Stomach smooth muscle (tissue), 2 donors: Measurements from ENCODE around the gene BCAS2.
"Not testable (repeated sequence)": the region's sequence is repeated elsewhere in the genome, so short reads cannot be mapped to it uniquely, and the experiment has no call there.

Source experiments
- H3K27ac ChIP-seq: one replicate; pipeline ENCODE4 v1.7.0; 2013; ENCODE audit warnings: mild to moderate bottlenecking, low read length, inconsistent platforms
- H3K27me3 ChIP-seq, 2 donors: one replicate each; pipeline ENCODE4 v1.7.0; 2013; ENCODE audit warnings: low read length in 2 of 2; ENCODE audit not compliant: insufficient read depth in 2 of 2, control insufficient read depth in 1 of 2
- H3K36me3 ChIP-seq, 2 donors: one replicate each; pipeline ENCODE4 v1.7.0; 2013; ENCODE audit warnings: low read length in 2 of 2; ENCODE audit not compliant: control insufficient read depth in 2 of 2, insufficient read depth in 2 of 2
- H3K4me1 ChIP-seq: one replicate; pipeline ENCODE4 v1.7.0; 2013; ENCODE audit warnings: low read length; ENCODE audit not compliant: control insufficient read depth, insufficient read depth
- H3K4me3 ChIP-seq, 2 donors: one replicate each; pipeline ENCODE4 v1.7.0; 2013; ENCODE audit warnings: low read length in 2 of 2
- H3K9ac ChIP-seq, 2 donors: one replicate each; pipeline ENCODE4 v1.7.0; 2013; ENCODE audit warnings: low read length in 2 of 2, mild to moderate bottlenecking in 1 of 2
- H3K9me3 ChIP-seq, 2 donors: one replicate each; pipeline ENCODE4 v1.7.0; 2013; ENCODE audit warnings: low read length in 2 of 2; ENCODE audit not compliant: control insufficient read depth in 2 of 2
- donor health status: healthy.
- donor health status: Pancreatic carcinoma.

Gene BCAS2

DNA sequence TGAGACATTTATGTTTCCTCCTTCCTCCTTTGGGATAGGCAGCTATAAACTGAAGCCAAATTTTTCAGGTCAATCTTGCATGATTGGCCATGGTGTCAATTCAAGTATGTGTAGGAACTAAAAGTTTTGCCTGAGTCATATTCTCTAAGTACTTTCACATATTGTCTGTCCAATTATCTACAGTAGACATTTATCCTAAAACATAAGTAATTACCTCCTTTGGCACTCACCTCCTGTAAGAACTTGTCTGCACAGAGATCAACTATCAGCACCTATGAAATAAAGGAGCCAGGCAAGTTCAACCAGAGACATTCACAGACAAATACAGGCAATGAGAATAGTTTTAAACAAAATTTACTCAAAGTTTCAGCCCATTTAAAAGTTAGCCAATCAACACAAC is 14.2 kb upstream of the BCAS2 start:
- H3K27me3 ChIP-seq, result no peaks in the 10 kb centered on the region
- no peak overlapping the region for H3K9ac ChIP-seq
- H3K9me3 ChIP-seq, result no peaks in the 10 kb centered on the region
- no peak overlapping the region for H3K4me3 ChIP-seq
- H3K27ac ChIP-seq, result no peak overlapping the region
- H3K36me3 ChIP-seq, result peaks cover 4 to 13% of the 10 kb centered on the region in 2 donors
- no peaks in the 10 kb centered on the region for H3K4me1 ChIP-seq

DNA sequence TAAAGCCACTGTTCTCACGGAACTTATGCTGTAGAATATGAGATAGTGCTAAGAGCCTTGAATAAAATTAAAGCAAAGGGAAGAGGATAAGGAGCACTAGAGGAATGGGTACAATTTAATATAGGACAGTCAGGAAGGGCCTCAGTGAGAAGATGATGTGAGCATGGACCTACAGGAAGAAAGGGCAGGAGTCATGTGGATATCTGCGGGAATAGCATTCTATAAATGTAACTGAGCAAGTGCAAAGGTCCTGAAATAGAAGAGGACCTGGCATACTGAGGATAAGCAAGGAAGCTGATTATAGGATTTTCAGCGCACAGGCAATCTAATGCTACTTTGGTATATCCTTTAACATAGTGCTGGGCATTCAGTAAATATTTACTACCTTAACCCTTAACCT is 12.6 kb upstream of the BCAS2 start:
- Histone ChIP-seq H3K27ac (no peak overlapping the region), H3K9me3 (no peaks in the 10 kb centered on the region), H3K9ac (no peak overlapping the region), H3K4me1 (no peaks in the 10 kb centered on the region), H3K36me3 (peaks cover 2 to 13% of the 10 kb centered on the region in 2 donors), H3K27me3 (no peaks in the 10 kb centered on the region), H3K4me3 (no peak overlapping the region)

GRCh38 chr1:114589122-114589521 is 7.7 kb upstream of the BCAS2 start:
- H3K36me3 ChIP-seq, result peaks cover 2 to 11% of the 10 kb centered on the region in 2 donors
- no peaks in the 10 kb centered on the region for H3K27me3 ChIP-seq
- no peak overlapping the region for H3K27ac ChIP-seq

DNA sequence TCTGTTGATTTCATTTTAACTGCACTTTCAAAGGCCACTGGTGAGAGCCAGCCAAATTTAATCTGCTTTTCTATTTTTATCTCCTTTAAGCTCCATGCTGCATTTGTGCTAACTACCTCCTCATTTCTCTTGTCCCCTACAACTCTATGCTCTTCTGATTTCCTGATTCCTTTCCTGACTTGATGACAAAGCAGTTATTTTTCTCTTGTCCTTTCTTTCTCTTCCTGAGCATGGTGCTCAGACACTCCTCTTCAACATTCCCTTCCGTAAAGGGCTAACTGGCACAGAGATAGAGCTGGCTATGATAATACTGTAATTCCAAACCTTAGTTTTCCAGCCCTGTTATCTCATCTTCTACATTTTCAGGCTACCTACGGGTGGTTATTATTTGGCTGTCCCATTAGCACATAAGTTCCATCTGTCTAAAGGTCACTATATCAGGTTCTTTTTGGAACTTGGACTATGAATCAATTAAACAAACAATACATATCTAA is 6.8 kb upstream of the BCAS2 start:
- no peak overlapping the region for H3K27ac ChIP-seq
- no peaks in the 10 kb centered on the region for H3K9me3 ChIP-seq
- no peaks in the 10 kb centered on the region for H3K27me3 ChIP-seq
- no peak overlapping the region for H3K4me3 ChIP-seq
- H3K4me1 ChIP-seq, result no peaks in the 10 kb centered on the region
- H3K36me3 ChIP-seq, result peaks cover 2 to 3% of the 10 kb centered on the region in 2 donors
- no peak overlapping the region for H3K9ac ChIP-seq

More at GRCh38 chr1:114589122-114589521, 7.7 kb upstream of the BCAS2 start:
- Histone ChIP-seq H3K9ac (no peak overlapping the region), H3K9me3 (no peaks in the 10 kb centered on the region), H3K4me1 (no peaks in the 10 kb centered on the region), H3K4me3 (no peak overlapping the region)

- H3K36me3 ChIP-seq, result peaks cover 0 to 3% of the 10 kb centered on the region in 2 donors
- H3K4me3 ChIP-seq, result no peak overlapping the region
- H3K4me1 ChIP-seq, result no peaks in the 10 kb centered on the region
- H3K27ac ChIP-seq, result no peak overlapping the region
- no peaks in the 10 kb centered on the region for H3K27me3 ChIP-seq
- H3K9ac ChIP-seq, result no peak overlapping the region
- H3K9me3 ChIP-seq, result no peaks in the 10 kb centered on the region
These were observed 6.0 kb upstream of the BCAS2 start for GRCh38 chr1:114587203-114587991.

DNA sequence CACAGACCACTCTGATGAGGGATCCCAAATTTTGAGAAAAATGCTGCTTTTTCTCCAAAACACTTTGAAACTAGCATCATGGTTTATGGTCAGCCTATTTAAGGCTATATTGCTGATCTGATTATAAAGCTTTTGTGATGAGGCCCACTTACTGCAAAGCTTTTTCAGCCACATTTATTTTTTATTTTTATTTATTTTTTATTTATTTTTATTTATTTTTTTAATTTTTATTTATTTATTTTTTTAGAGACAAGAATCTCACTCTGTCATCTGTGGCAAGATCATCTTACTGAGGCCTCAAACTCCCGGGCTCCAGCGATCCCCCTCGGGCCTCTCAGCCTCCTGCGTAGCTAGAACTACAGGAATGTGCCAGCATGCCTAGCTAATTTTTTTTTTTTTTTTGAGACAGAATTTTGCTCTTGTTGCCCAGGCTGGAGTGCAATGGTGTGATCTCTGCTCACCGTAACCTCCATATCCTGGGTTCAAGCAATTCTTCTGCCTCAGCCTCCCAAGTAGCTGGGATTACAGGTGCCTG is 5.2 kb upstream of the BCAS2 start:
- peaks cover 5% of the 10 kb centered on the region for H3K4me1 ChIP-seq
- H3K4me3 ChIP-seq, result no peak overlapping the region
- H3K36me3 ChIP-seq, result peaks cover 0 to 3% of the 10 kb centered on the region in 2 donors
- no peaks in the 10 kb centered on the region for H3K9me3 ChIP-seq
- H3K9ac ChIP-seq, result no peak overlapping the region
- no peaks in the 10 kb centered on the region for H3K27me3 ChIP-seq
- no peak overlapping the region for H3K27ac ChIP-seq

DNA sequence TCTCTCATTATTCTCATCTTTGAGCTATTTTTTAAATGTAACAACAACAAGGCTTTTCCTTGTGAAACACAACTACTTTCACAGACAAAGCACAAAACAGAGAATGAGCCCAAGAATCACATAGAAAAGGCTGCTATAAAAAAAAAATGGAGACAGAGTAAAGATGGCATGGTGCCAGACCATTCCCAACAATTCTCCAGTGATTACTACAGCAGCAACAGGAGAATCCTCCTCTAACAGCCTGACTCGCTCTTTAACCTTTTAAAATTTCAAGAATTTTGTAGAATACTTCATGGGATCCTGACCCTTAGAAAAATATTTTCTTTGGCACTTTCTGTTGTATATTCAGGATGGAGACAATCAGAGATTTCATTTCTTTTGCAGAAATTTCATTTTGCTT is 3.8 kb upstream of the BCAS2 start:
- no peaks in the 10 kb centered on the region for H3K9me3 ChIP-seq
- H3K27me3 ChIP-seq, result no peaks in the 10 kb centered on the region
- H3K36me3 ChIP-seq, result no peaks in the 10 kb centered on the region
- peaks cover 6% of the 10 kb centered on the region for H3K4me1 ChIP-seq
- H3K27ac ChIP-seq, result no peak overlapping the region
- H3K9ac ChIP-seq, result no peak overlapping the region
- H3K4me3 ChIP-seq, result no peak overlapping the region

GRCh38 chr1:114574365-114574764 is 7.0 kb downstream of the BCAS2 start:
- Histone ChIP-seq H3K4me1 (no peaks in the 10 kb centered on the region), H3K27me3 (no peaks in the 10 kb centered on the region), H3K4me3 (no peak overlapping the region), H3K27ac (no peak overlapping the region), H3K36me3 (peaks cover 18 to 37% of the 10 kb centered on the region in 2 donors), H3K9ac (no peak overlapping the region), H3K9me3 (no peaks in the 10 kb centered on the region)

- H3K9ac ChIP-seq, result no peak overlapping the region
- H3K27me3 ChIP-seq, result no peaks in the 10 kb centered on the region
- H3K4me1 ChIP-seq, result no peaks in the 10 kb centered on the region
- no peaks in the 10 kb centered on the region for H3K9me3 ChIP-seq
- peaks cover 13 to 24% of the 10 kb centered on the region in 2 donors for H3K36me3 ChIP-seq
- H3K4me3 ChIP-seq, result no peak overlapping the region
- H3K27ac ChIP-seq, result no peak overlapping the region
These were observed 17.3 kb downstream of the BCAS2 start for GRCh38 chr1:114564141-114564540.

- H3K27me3 ChIP-seq, H3K9ac ChIP-seq, H3K27ac ChIP-seq, H3K4me3 ChIP-seq, H3K4me1 ChIP-seq, H3K9me3 ChIP-seq: not testable (repeated sequence)
- H3K36me3 ChIP-seq, result peaks cover 10 to 19% of the 10 kb centered on the region in 2 donors
These were observed 18.4 kb downstream of the BCAS2 start for GRCh38 chr1:114562978-114563510.

GRCh38 chr1:114561333-114561732 is 20.1 kb downstream of the BCAS2 start:
- no peaks in the 10 kb centered on the region for H3K4me1 ChIP-seq
- H3K9me3 ChIP-seq, result no peaks in the 10 kb centered on the region
- H3K4me3 ChIP-seq, result no peak overlapping the region
- no peak overlapping the region for H3K27ac ChIP-seq
- no peak overlapping the region for H3K9ac ChIP-seq
- peaks cover 7% of the 10 kb centered on the region in 2 donors for H3K36me3 ChIP-seq
- H3K27me3 ChIP-seq, result no peaks in the 10 kb centered on the region
